Activated CD8-positive, alpha-beta T cell treated with anti-CD3 and anti-CD28 coated beads, Interleukin-2, amount 10 ng/mL, durations not matched to agents 7 days and 5 days (primary cell): Measurements from ENCODE around the gene PYCARD. TPM values are rescaled to one million over a fixed set of nuclear protein-coding genes. Genes with fewer than 3 reads are reported as not detected.
A peak's percentile ranks its signal among the peaks of the same experiment; 100 is the strongest.

Experiments used
- ATAC-seq: fragments of 150-1000 bp; cut with Tn5 transposase; one replicate; pipeline ENCODE4 v1.10.0; 2021; ENCODE audit warnings: moderate library complexity
- CTCF ChIA-PET: fragments of 350-600 bp; sonication (Branson Sonifier 250); formaldehyde crosslinking; loops from one replicate; lab custom pipeline; 2021; ENCODE audit warnings: antibody characterized with exemption; lab: Charles Lee
- POLR2A ChIA-PET: fragments of 350-600 bp; sonication (Branson Sonifier 250); formaldehyde crosslinking; loops from one replicate; lab custom pipeline; 2021; ENCODE audit warnings: antibody characterized with exemption; lab: Charles Lee
- DNase-seq: peaks from one replicate; pipeline ENCODE4 v3.0.0-alpha.2; 2020
- H3K27ac Mint-ChIP-seq: one replicate; pipeline ENCODE4 v1.8.0; 2021; ENCODE audit warnings: mild to moderate bottlenecking, mixed read lengths
- H3K27me3 Mint-ChIP-seq: one replicate; pipeline ENCODE4 v1.8.0; 2021; ENCODE audit warnings: low read depth, mixed read lengths
- H3K36me3 Mint-ChIP-seq: one replicate; pipeline ENCODE4 v1.8.0; 2021; ENCODE audit warnings: low read depth, mixed read lengths
- H3K4me1 Mint-ChIP-seq: one replicate; pipeline ENCODE4 v1.8.0; 2021; ENCODE audit warnings: low read depth, mixed read lengths
- H3K4me3 Mint-ChIP-seq: one replicate; pipeline ENCODE4 v1.8.0; 2021; ENCODE audit warnings: mild to moderate bottlenecking, mixed read lengths
- H3K9me3 Mint-ChIP-seq: one replicate; pipeline ENCODE4 v1.8.0; 2022; ENCODE audit warnings: mixed read lengths; ENCODE audit not compliant: insufficient read depth
- total RNA-seq, 2 experiments: library from RNA; stranded (reverse); gene quantifications; one replicate each; pipeline ENCODE4 v1.2.3, GENCODE V29; 2021

The PYCARD gene
- total RNA-seq, 2 experiments from 2014 or later: 97.7 to 99.5 TPM

- H3K9me3 Mint-ChIP-seq: no peaks in the 10 kb centered on the region
- peaks cover 16% of the 10 kb centered on the region for H3K27me3 Mint-ChIP-seq
- CTCF ChIA-PET: no interaction called here
- H3K4me1 Mint-ChIP-seq: no peaks in the 10 kb centered on the region
- H3K27ac Mint-ChIP-seq: no peak overlapping the region
- ATAC-seq (no peak), DNase-seq (no peak)
- H3K4me3 Mint-ChIP-seq: no peak overlapping the region
- H3K36me3 Mint-ChIP-seq: no peaks in the 10 kb centered on the region
- POLR2A ChIA-PET: no interaction called here
Measured at GRCh38 chr16:31225193-31225592, 22.6 kb upstream of the PYCARD start.

DNA sequence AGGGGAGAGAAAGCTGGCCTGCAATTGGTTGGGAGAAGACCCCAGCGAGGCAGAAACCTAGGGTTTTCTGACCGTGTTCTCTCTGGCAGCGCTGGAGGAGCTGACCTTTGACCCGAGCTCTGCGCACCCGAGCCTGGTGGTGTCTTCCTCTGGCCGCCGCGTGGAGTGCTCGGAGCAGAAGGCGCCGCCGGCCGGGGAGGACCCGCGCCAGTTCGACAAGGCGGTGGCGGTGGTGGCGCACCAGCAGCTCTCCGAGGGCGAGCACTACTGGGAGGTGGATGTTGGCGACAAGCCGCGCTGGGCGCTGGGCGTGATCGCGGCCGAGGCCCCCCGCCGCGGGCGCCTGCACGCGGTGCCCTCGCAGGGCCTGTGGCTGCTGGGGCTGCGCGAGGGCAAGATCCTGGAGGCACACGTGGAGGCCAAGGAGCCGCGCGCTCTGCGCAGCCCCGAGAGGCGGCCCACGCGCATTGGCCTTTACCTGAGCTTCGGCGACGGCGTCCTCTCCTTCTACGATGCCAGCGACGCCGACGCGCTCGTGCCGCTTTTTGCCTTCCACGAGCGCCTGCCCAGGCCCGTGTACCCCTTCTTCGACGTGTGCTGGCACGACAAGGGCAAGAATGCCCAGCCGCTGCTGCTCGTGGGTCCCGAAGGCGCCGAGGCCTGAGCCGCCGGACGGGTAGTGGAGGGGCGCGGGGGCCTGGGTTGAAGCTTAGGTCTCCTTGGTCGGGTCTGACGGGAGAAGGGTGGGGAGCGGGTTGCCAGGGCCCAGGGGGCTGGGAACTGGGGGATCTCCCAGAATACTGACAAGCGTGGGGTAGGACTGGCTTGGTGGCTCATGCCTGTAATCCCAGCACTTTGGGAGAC lies 21.8 kb upstream of the PYCARD start:
- POLR2A ChIA-PET: interaction anchor here (0.6 kb wide), 1 partner anchor 47 kb away, joined by 3 read pairs; no protein-coding TSS in a partner anchor
- Mint-ChIP-seq H3K36me3 (no peaks in the 10 kb centered on the region), H3K9me3 (no peaks in the 10 kb centered on the region), H3K4me3 (no peak overlapping the region), H3K27ac (no peak overlapping the region), H3K27me3 (peaks cover 16% of the 10 kb centered on the region), H3K4me1 (no peaks in the 10 kb centered on the region)
- ATAC-seq: no peak
- CTCF ChIA-PET: no interaction called here
- no peak for DNase-seq

GRCh38 chr16:31223044-31223443 lies 20.5 kb upstream of the PYCARD start:
- H3K27ac Mint-ChIP-seq: no peak overlapping the region
- POLR2A ChIA-PET: no interaction called here
- DNase-seq (no peak), ATAC-seq (no peak)
- no peaks in the 10 kb centered on the region for H3K36me3 Mint-ChIP-seq
- peaks cover 24% of the 10 kb centered on the region for H3K27me3 Mint-ChIP-seq
- no peaks in the 10 kb centered on the region for H3K4me1 Mint-ChIP-seq
- H3K4me3 Mint-ChIP-seq: no peak overlapping the region
- CTCF ChIA-PET: no interaction called here
- H3K9me3 Mint-ChIP-seq: no peaks in the 10 kb centered on the region

GRCh38 chr16:31221357-31222160 lies 19.0 kb upstream of the PYCARD start:
- Mint-ChIP-seq H3K27me3 (peaks cover 32% of the 10 kb centered on the region), H3K9me3 (no peaks in the 10 kb centered on the region), H3K36me3 (no peaks in the 10 kb centered on the region), H3K4me3 (no peak overlapping the region), H3K4me1 (peaks cover 5% of the 10 kb centered on the region), H3K27ac (no peak overlapping the region)
- no peak for ATAC-seq
- CTCF ChIA-PET: no interaction called here
- POLR2A ChIA-PET: interaction anchor here (0.6 kb wide), 1 partner anchor 213 kb away, joined by 3 read pairs; no protein-coding TSS in a partner anchor
- DNase-seq: no peak

DNA sequence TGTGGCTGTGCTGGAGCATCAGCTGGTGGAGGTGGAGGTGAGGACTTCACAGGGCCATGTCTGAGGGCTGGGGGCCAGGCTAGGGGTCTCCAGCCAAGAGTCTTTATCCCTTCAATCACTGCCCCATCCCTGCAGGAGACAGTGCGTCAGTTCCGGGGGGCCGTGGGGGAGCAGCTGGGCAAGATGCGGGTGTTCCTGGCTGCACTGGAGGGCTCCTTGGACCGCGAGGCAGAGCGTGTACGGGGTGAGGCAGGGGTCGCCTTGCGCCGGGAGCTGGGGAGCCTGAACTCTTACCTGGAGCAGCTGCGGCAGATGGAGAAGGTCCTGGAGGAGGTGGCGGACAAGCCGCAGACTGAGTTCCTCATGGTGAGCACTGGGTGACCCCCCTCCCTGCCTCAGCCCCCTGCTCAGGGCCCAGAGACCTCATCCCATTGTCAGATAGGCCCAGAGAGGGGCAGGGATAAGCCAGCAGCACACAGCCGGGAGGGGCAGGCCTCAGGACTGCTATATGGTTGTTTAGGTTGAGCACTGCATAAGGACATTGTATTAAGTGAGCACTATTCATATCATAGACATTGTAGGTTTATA lies 16.7 kb upstream of the PYCARD start:
- Mint-ChIP-seq H3K27me3 (peaks cover 47% of the 10 kb centered on the region), H3K27ac (no peak overlapping the region), H3K9me3 (no peaks in the 10 kb centered on the region), H3K36me3 (no peaks in the 10 kb centered on the region), H3K4me3 (no peak overlapping the region), H3K4me1 (peaks cover 19% of the 10 kb centered on the region)
- no peak for DNase-seq
- POLR2A ChIA-PET: no interaction called here
- ATAC-seq: no peak
- CTCF ChIA-PET: interaction anchor here (1.3 kb wide), 2 partner anchors 114 to 163 kb away, joined by 3 read pairs; no protein-coding TSS in a partner anchor

GRCh38 chr16:31217136-31217530 lies 14.6 kb upstream of the PYCARD start:
- CTCF ChIA-PET: interaction anchor here (0.8 to 1.2 kb wide), 5 partner anchors 14 to 232 kb away, joined by 3 to 5 read pairs (median 4); partner anchors contain the start of genes HSD3B7, PYCARD and ZNF843
- peaks cover 19% of the 10 kb centered on the region for H3K4me1 Mint-ChIP-seq
- H3K27me3 Mint-ChIP-seq: peaks cover 60% of the 10 kb centered on the region
- ATAC-seq (no peak), DNase-seq (no peak)
- H3K27ac Mint-ChIP-seq: no peak overlapping the region
- H3K4me3 Mint-ChIP-seq: no peak overlapping the region
- H3K36me3 Mint-ChIP-seq: no peaks in the 10 kb centered on the region
- no peaks in the 10 kb centered on the region for H3K9me3 Mint-ChIP-seq
- POLR2A ChIA-PET: no interaction called here

- no peak for DNase-seq
- peaks cover 24% of the 10 kb centered on the region for H3K4me1 Mint-ChIP-seq
- CTCF ChIA-PET: interaction anchor here (0.8 to 1.4 kb wide), 7 partner anchors 14 to 244 kb away, joined by 3 to 5 read pairs (median 4); partner anchors contain the start of genes HSD3B7, PYCARD and ZNF843
- no peaks in the 10 kb centered on the region for H3K36me3 Mint-ChIP-seq
- no peaks in the 10 kb centered on the region for H3K9me3 Mint-ChIP-seq
- POLR2A ChIA-PET: interaction anchor here (2.0 kb wide), 1 partner anchor 37 kb away, joined by 6 read pairs; the partner anchor contains the start of gene FUS
- H3K27me3 Mint-ChIP-seq: peaks cover 61% of the 10 kb centered on the region
- peak within 1 kb of the TSS; percentile 53 for H3K4me3 Mint-ChIP-seq
- ATAC-seq: peak; percentile 38
- no peak within 1 kb of the TSS for H3K27ac Mint-ChIP-seq
Measured at GRCh38 chr16:31216422-31217135, 14.0 kb upstream of the PYCARD start, which contains the start of gene PYDC1. Gene PYDC1, minus strand, starts transcription at chr16:31217135. Its CDS starts 107 bp downstream, at chr16:31217028.

DNA sequence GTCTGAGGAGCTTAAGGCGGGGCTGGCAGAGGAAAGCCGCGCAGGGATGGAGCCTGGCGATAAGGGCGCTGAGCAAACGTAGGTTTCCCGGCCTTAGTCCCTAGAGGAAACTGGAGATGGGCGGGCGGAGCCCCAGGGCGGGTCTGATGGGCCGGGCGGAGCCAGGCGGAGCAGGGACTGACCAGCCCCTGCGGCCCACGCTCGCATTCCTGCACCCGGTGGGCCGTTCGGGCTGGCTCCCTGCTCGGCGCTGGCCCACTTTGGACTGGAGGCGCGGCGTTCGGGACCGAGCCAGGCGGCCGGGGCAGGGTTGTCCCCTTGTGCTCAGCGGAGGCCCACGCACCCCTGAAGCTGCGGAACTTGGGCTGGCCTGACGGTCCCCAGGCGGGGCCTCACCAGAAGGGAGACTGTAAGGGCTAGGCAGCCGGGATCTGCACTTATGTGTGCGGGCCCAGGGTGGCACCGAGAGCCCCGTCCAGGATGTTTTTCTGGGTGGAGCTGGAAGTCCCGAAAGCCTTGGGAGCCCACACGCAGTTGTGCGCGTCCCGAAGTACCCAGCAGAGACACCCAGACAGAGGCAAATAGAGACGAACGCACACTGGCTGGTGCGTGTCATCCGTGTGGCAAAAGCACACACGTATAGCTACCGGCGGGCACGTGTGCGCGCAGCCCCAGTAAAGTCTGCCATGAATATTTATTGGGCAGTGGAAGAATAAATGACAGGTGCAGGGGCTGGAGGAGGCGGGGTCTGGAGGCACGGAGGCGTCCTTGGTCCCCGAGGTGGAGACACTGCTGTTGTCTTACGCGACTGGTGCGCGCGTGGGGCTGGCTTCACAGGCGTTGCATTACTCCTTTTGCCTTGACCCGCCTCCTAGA lies 13.0 kb upstream of the PYCARD start:
- H3K27me3 Mint-ChIP-seq: peaks cover 52% of the 10 kb centered on the region
- peak; percentile 50 for ATAC-seq
- H3K36me3 Mint-ChIP-seq: no peaks in the 10 kb centered on the region
- H3K27ac Mint-ChIP-seq: no peak overlapping the region
- no peak for DNase-seq
- peak overlapping the region; percentile 53 for H3K4me3 Mint-ChIP-seq
- peaks cover 27% of the 10 kb centered on the region for H3K4me1 Mint-ChIP-seq
- no peaks in the 10 kb centered on the region for H3K9me3 Mint-ChIP-seq
- POLR2A ChIA-PET: interaction anchor here (0.9 to 4.7 kb wide), 4 partner anchors 14 to 36 kb away, joined by 3 to 23 read pairs (median 5); partner anchors contain the start of genes FUS and PYCARD
- CTCF ChIA-PET: interaction anchor here (0.7 to 1.4 kb wide), 4 partner anchors 12 to 245 kb away, joined by 4 read pairs; partner anchors contain the start of genes HSD3B7 and PYCARD

DNA sequence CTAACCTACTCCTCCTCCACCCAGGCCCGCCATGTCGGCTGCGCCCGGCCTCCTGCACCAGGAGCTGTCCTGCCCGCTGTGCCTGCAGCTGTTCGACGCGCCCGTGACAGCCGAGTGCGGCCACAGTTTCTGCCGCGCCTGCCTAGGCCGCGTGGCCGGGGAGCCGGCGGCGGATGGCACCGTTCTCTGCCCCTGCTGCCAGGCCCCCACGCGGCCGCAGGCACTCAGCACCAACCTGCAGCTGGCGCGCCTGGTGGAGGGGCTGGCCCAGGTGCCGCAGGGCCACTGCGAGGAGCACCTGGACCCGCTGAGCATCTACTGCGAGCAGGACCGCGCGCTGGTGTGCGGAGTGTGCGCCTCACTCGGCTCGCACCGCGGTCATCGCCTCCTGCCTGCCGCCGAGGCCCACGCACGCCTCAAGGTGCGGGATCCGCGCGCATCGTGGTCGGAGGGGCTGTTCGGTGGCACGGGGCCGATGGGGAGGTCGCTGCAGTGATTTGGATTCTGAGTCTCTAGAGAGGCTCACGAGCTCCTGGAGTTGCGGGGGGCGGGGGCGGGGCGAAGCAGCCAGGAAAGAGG lies 12.2 kb upstream of the PYCARD start:
- no peak overlapping the region for H3K27ac Mint-ChIP-seq
- peak; percentile 19 for ATAC-seq
- peaks cover 31% of the 10 kb centered on the region for H3K4me1 Mint-ChIP-seq
- no peaks in the 10 kb centered on the region for H3K9me3 Mint-ChIP-seq
- no peak overlapping the region for H3K4me3 Mint-ChIP-seq
- peaks cover 49% of the 10 kb centered on the region for H3K27me3 Mint-ChIP-seq
- no peaks in the 10 kb centered on the region for H3K36me3 Mint-ChIP-seq
- ChIA-PET POLR2A (interaction anchor here (0.6 to 4.7 kb wide), 6 partner anchors 11 to 35 kb away, joined by 3 to 23 read pairs (median 4); partner anchors contain the start of genes FUS and PYCARD), CTCF (no interaction called here)
- no peak for DNase-seq
